ENCODE results near the gene FSCN2. TPM values are rescaled to one million over a fixed set of nuclear protein-coding genes. Genes with fewer than 3 reads are reported as not detected.

The FSCN2 gene
- total and polyA plus RNA-seq, 2 experiments from 2014 or later, result 0.13 to 1.6 TPM

DNA sequence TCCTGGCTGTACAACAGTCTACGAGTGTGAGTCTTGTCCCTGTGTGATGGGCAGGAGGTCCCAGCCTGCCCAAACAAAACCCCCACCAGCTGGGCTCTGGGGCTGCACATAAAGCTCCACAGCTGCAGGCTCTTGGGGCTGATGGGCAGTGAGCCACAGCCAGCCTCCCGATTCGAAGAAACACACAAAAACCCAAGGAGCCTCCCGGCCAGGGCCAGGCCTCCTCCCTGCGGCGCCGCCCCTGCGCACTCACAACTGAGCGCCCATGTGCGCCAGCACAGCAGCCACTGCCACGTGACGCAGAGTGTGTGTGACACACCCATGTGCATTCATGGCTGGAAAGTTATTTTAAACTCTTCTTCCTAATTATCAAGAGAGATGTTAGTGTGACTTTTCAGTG lies 54.6 kb downstream of the FSCN2 start:
- H3K27me3 Mint-ChIP-seq (ENCODE audit: insufficient read depth, low read depth, poor library complexity), result peaks cover 7% of the 10 kb centered on the region
- H3K36me3 ChIP-seq (ENCODE audit: insufficient read depth), result peaks cover 46% of the 10 kb centered on the region
- H3K36me3 Mint-ChIP-seq (ENCODE audit: low read depth), result peaks cover 59% of the 10 kb centered on the region
- H4K20me1 ChIP-seq (replicated peaks; ENCODE audit: insufficient read depth), result peaks cover 22% of the 10 kb centered on the region; the same call in 1 of the 2 replicates
- H3K79me2 ChIP-seq (replicated peaks; ENCODE audit: insufficient read depth), result peaks cover 5% of the 10 kb centered on the region; the same call in 1 of the 2 replicates
- ATAC-seq (no peak), DNase-seq (ENCODE audit: low spot score) (no peak)
- no peaks in the 10 kb centered on the region for H3K9me2 ChIP-seq (ENCODE audit: insufficient read depth)
- TF ChIP-seq, protein P1, sequence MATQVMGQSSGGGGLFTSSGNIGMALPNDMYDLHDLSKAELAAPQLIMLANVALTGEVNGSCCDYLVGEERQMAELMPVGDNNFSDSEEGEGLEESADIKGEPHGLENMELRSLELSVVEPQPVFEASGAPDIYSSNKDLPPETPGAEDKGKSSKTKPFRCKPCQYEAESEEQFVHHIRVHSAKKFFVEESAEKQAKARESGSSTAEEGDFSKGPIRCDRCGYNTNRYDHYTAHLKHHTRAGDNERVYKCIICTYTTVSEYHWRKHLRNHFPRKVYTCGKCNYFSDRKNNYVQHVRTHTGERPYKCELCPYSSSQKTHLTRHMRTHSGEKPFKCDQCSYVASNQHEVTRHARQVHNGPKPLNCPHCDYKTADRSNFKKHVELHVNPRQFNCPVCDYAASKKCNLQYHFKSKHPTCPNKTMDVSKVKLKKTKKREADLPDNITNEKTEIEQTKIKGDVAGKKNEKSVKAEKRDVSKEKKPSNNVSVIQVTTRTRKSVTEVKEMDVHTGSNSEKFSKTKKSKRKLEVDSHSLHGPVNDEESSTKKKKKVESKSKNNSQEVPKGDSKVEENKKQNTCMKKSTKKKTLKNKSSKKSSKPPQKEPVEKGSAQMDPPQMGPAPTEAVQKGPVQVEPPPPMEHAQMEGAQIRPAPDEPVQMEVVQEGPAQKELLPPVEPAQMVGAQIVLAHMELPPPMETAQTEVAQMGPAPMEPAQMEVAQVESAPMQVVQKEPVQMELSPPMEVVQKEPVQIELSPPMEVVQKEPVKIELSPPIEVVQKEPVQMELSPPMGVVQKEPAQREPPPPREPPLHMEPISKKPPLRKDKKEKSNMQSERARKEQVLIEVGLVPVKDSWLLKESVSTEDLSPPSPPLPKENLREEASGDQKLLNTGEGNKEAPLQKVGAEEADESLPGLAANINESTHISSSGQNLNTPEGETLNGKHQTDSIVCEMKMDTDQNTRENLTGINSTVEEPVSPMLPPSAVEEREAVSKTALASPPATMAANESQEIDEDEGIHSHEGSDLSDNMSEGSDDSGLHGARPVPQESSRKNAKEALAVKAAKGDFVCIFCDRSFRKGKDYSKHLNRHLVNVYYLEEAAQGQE (IDR thresholded peaks at IDR 0.05; ENCODE audit: unreplicated experiment), result no peak
- TF ChIP-seq EZH2 (IDR thresholded peaks at IDR 0.05; ENCODE audit: low read depth, unreplicated experiment) (no peak), CREB1 (CRISPR knock-in tag; IDR thresholded peaks at IDR 0.05; ENCODE audit: low read depth) (no peak), NANOG (IDR thresholded peaks at IDR 0.05; ENCODE audit: borderline replicate concordance) (no peak), ZNF114 (CRISPR knock-in tag; IDR thresholded peaks at IDR 0.05) (no peak), STAT1 (IDR thresholded peaks at IDR 0.05; ENCODE audit: unreplicated experiment) (no peak), POLR2AphosphoS5 (IDR thresholded peaks at IDR 0.05; ENCODE audit: low read depth) (no peak), EZH2phosphoT487 (IDR thresholded peaks at IDR 0.05; ENCODE audit: unreplicated experiment) (no peak), ZNF331 (CRISPR knock-in tag; IDR thresholded peaks at IDR 0.05; ENCODE audit: low read depth) (no peak), JUNB (IDR thresholded peaks at IDR 0.05; ENCODE audit: unreplicated experiment) (no peak)
- TF ChIP-seq, protein P2, sequence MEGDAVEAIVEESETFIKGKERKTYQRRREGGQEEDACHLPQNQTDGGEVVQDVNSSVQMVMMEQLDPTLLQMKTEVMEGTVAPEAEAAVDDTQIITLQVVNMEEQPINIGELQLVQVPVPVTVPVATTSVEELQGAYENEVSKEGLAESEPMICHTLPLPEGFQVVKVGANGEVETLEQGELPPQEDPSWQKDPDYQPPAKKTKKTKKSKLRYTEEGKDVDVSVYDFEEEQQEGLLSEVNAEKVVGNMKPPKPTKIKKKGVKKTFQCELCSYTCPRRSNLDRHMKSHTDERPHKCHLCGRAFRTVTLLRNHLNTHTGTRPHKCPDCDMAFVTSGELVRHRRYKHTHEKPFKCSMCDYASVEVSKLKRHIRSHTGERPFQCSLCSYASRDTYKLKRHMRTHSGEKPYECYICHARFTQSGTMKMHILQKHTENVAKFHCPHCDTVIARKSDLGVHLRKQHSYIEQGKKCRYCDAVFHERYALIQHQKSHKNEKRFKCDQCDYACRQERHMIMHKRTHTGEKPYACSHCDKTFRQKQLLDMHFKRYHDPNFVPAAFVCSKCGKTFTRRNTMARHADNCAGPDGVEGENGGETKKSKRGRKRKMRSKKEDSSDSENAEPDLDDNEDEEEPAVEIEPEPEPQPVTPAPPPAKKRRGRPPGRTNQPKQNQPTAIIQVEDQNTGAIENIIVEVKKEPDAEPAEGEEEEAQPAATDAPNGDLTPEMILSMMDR (conservative IDR thresholded peaks at IDR 0.05; ENCODE audit: low read depth in 2 of 2), result no peak
- TF ChIP-seq, protein P3, sequence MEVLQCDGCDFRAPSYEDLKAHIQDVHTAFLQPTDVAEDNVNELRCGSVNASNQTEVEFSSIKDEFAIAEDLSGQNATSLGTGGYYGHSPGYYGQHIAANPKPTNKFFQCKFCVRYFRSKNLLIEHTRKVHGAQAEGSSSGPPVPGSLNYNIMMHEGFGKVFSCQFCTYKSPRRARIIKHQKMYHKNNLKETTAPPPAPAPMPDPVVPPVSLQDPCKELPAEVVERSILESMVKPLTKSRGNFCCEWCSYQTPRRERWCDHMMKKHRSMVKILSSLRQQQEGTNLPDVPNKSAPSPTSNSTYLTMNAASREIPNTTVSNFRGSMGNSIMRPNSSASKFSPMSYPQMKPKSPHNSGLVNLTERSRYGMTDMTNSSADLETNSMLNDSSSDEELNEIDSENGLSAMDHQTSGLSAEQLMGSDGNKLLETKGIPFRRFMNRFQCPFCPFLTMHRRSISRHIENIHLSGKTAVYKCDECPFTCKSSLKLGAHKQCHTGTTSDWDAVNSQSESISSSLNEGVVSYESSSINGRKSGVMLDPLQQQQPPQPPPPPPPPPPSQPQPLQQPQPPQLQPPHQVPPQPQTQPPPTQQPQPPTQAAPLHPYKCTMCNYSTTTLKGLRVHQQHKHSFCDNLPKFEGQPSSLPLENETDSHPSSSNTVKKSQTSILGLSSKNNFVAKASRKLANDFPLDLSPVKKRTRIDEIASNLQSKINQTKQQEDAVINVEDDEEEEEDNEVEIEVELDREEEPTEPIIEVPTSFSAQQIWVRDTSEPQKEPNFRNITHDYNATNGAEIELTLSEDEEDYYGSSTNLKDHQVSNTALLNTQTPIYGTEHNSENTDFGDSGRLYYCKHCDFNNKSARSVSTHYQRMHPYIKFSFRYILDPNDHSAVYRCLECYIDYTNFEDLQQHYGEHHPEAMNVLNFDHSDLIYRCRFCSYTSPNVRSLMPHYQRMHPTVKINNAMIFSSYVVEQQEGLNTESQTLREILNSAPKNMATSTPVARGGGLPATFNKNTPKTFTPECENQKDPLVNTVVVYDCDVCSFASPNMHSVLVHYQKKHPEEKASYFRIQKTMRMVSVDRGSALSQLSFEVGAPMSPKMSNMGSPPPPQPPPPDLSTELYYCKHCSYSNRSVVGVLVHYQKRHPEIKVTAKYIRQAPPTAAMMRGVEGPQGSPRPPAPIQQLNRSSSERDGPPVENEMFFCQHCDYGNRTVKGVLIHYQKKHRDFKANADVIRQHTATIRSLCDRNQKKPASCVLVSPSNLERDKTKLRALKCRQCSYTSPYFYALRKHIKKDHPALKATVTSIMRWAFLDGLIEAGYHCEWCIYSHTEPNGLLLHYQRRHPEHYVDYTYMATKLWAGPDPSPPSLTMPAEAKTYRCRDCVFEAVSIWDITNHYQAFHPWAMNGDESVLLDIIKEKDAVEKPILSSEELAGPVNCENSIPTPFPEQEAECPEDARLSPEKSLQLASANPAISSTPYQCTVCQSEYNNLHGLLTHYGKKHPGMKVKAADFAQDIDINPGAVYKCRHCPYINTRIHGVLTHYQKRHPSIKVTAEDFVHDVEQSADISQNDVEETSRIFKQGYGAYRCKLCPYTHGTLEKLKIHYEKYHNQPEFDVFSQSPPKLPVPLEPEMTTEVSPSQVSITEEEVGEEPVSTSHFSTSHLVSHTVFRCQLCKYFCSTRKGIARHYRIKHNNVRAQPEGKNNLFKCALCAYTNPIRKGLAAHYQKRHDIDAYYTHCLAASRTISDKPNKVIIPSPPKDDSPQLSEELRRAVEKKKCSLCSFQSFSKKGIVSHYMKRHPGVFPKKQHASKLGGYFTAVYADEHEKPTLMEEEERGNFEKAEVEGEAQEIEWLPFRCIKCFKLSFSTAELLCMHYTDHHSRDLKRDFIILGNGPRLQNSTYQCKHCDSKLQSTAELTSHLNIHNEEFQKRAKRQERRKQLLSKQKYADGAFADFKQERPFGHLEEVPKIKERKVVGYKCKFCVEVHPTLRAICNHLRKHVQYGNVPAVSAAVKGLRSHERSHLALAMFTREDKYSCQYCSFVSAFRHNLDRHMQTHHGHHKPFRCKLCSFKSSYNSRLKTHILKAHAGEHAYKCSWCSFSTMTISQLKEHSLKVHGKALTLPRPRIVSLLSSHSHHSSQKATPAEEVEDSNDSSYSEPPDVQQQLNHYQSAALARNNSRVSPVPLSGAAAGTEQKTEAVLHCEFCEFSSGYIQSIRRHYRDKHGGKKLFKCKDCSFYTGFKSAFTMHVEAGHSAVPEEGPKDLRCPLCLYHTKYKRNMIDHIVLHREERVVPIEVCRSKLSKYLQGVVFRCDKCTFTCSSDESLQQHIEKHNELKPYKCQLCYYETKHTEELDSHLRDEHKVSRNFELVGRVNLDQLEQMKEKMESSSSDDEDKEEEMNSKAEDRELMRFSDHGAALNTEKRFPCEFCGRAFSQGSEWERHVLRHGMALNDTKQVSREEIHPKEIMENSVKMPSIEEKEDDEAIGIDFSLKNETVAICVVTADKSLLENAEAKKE (CRISPR knock-in tag; IDR thresholded peaks at IDR 0.05), result no peak
- TF ChIP-seq, protein P4, sequence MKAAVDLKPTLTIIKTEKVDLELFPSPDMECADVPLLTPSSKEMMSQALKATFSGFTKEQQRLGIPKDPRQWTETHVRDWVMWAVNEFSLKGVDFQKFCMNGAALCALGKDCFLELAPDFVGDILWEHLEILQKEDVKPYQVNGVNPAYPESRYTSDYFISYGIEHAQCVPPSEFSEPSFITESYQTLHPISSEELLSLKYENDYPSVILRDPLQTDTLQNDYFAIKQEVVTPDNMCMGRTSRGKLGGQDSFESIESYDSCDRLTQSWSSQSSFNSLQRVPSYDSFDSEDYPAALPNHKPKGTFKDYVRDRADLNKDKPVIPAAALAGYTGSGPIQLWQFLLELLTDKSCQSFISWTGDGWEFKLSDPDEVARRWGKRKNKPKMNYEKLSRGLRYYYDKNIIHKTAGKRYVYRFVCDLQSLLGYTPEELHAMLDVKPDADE (IDR thresholded peaks at IDR 0.05), result no peak
- no peaks in the 10 kb centered on the region; the same call in 2 of the 3 replicates for H3K9me3 Mint-ChIP-seq
- H3K4me1 Mint-ChIP-seq, result no peaks in the 10 kb centered on the region; the same call in 2 of the 3 replicates
- H3K4me1 ChIP-seq (ENCODE audit: insufficient read depth), result no peaks in the 10 kb centered on the region
- H3K27me3 ChIP-seq (ENCODE audit: insufficient read depth), result no peaks in the 10 kb centered on the region
- H2AFZ ChIP-seq, result no peak overlapping the region
- H3K4me2 ChIP-seq, result no peak overlapping the region
- H3K4me3 ChIP-seq, result no peak overlapping the region
- no peak overlapping the region for H3K27ac ChIP-seq (ENCODE audit: low read depth)
- no peak overlapping the region for H3K27ac Mint-ChIP-seq
- H3F3A ChIP-seq (replicated peaks; ENCODE audit: low read depth), result no peaks in the 10 kb centered on the region
- H3K4me3 Mint-ChIP-seq, result no peak overlapping the region
